Testis (tissue), 2 donors: ENCODE measurements around the gene COX6B2.

ENCODE experiments used
- CTCF ChIP-seq, 3 experiments: fragments of 450-650 bp in 2 of 3; fragments of 200-600 bp in 1 of 3; sonication (generic) in 1 of 3; IDR thresholded peaks; one replicate each; pipeline ENCODE4 v1.5.1; 2016 to 2019; ENCODE audit warnings: antibody characterized with exemption in 3 of 3, mild to moderate bottlenecking in 2 of 3, moderate library complexity in 1 of 3
- POLR2A ChIP-seq: fragments of 450-650 bp; IDR thresholded peaks from one replicate; pipeline ENCODE4 v1.6.1; 2017; ENCODE audit warnings: antibody characterized with exemption, mild to moderate bottlenecking, moderate library complexity

GRCh38 chr19:55325172-55325571 lies 29.3 kb downstream of the COX6B2 start, which contains the start of gene TMEM150B:
- TF ChIP-seq CTCF (IDR thresholded peaks at IDR 0.05) (no peak), POLR2A (no peak)
